Progenitor cell of endocrine pancreas (in vitro differentiated cells): ENCODE results near the gene ABL2. TPM values are rescaled to one million over a fixed set of nuclear protein-coding genes. Genes with fewer than 3 reads are reported as not detected.
A peak's percentile ranks its signal among the peaks of the same experiment; 100 is the strongest.

Experiments used
- DNase-seq: peaks from one replicate; pipeline ENCODE4 v3.0.0; 2021; ENCODE audit warnings: low spot score; ENCODE audit not compliant: unreplicated experiment
- H3K27ac Mint-ChIP-seq: 2 replicates; pipeline ENCODE4 v1.8.0; 2021; ENCODE audit warnings: mild to moderate bottlenecking, moderate library complexity, mixed read lengths
- H3K27me3 Mint-ChIP-seq: 2 replicates; pipeline ENCODE4 v1.8.0; 2021; ENCODE audit warnings: mixed read lengths
- H3K36me3 Mint-ChIP-seq: 2 replicates; pipeline ENCODE4 v1.8.0; 2022; ENCODE audit warnings: mixed read lengths; ENCODE audit not compliant: insufficient read depth
- H3K4me1 Mint-ChIP-seq: 2 replicates; pipeline ENCODE4 v1.8.0; 2021; ENCODE audit warnings: low read depth, mixed read lengths
- H3K4me3 Mint-ChIP-seq: 2 replicates; pipeline ENCODE4 v1.8.0; 2021; ENCODE audit warnings: low read depth, mild to moderate bottlenecking, moderate library complexity, mixed read lengths
- H3K9me3 Mint-ChIP-seq: 2 replicates; pipeline ENCODE4 v1.8.0; 2021; ENCODE audit warnings: low read depth, mixed read lengths
- total RNA-seq: library from RNA; stranded (reverse); gene quantifications from 2 replicates; pipeline ENCODE4 v1.2.1, GENCODE V29; 2021
- TF ChIP-seq, protein P1 (sequence below): fragments of 200-600 bp; sonication (generic); IDR thresholded peaks from one replicate; pipeline ENCODE4 v1.5.0; 2021; ENCODE audit warnings: antibody characterized with exemption, mild to moderate bottlenecking; ENCODE audit not compliant: unreplicated experiment

The ABL2 gene
- total RNA-seq, 1 donor from 2014 or later, result 23.7 TPM

DNA sequence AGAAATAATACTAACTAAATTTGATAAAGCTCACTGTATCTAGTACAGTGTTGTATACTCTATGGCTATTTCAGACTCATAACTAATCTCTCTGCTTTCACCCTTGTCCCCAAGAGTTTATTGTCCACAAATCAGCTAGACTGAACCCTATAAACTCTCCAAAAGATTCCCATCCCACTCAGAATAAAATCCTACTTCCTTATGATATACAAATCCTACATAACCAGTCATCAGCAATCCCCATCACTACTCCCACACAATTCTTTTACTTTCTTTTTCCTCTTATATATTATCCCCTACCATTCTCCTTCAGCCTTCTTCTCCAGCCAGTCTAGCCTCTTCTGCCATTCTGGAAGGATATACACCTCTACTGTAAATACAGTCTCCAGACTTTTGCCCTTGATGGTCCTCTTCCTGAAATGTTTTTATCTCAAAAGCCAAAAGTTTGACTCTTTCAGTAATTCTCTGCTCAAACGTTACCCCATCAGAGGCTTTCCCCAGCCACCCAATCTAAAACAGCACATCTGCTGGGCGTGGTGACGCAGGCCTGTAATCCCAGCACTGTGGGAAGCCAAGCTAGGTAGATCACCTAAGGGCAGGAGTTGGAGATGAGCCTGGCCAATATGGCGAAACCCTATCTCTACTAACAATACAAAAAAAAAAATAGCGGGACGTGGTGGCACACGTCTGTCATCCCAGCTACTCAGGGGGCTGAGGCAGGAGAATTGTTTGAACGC is 41.6 kb downstream of the ABL2 start:
- TF ChIP-seq, protein P1, sequence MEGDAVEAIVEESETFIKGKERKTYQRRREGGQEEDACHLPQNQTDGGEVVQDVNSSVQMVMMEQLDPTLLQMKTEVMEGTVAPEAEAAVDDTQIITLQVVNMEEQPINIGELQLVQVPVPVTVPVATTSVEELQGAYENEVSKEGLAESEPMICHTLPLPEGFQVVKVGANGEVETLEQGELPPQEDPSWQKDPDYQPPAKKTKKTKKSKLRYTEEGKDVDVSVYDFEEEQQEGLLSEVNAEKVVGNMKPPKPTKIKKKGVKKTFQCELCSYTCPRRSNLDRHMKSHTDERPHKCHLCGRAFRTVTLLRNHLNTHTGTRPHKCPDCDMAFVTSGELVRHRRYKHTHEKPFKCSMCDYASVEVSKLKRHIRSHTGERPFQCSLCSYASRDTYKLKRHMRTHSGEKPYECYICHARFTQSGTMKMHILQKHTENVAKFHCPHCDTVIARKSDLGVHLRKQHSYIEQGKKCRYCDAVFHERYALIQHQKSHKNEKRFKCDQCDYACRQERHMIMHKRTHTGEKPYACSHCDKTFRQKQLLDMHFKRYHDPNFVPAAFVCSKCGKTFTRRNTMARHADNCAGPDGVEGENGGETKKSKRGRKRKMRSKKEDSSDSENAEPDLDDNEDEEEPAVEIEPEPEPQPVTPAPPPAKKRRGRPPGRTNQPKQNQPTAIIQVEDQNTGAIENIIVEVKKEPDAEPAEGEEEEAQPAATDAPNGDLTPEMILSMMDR, result no peak
- Mint-ChIP-seq H3K9me3 (no peaks in the 10 kb centered on the region), H3K27me3 (no peaks in the 10 kb centered on the region), H3K27ac (peak overlapping the region; percentile 10), H3K36me3 (peaks cover 5% of the 10 kb centered on the region), H3K4me1 (peaks cover 4% of the 10 kb centered on the region), H3K4me3 (no peak overlapping the region)
- no peak for DNase-seq

DNA sequence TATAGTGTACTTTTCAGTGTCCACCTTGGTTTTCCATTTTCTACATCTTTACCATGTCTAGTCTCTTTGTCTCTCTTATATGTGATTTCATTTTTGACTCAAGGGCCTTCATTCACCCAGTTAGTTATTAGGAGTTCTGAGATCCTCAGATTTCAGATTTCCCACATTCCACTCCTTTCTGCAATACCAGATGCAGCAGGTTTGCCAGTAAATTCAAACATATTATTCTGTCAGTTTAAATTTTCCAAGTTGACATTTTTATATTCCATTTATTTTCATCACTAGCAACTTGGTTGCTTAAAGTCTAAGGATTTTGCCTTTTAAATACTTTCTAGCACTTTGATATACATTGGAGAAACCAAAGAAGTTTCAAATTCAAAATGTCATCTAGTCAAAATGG is 42.4 kb downstream of the ABL2 start:
- Mint-ChIP-seq H3K27ac (peak overlapping the region; percentile 37), H3K27me3 (no peaks in the 10 kb centered on the region), H3K4me1 (no peaks in the 10 kb centered on the region), H3K4me3 (no peak overlapping the region), H3K36me3 (peaks cover 5% of the 10 kb centered on the region), H3K9me3 (no peaks in the 10 kb centered on the region)
- no peak for DNase-seq
- TF ChIP-seq, protein P1, result no peak

DNA sequence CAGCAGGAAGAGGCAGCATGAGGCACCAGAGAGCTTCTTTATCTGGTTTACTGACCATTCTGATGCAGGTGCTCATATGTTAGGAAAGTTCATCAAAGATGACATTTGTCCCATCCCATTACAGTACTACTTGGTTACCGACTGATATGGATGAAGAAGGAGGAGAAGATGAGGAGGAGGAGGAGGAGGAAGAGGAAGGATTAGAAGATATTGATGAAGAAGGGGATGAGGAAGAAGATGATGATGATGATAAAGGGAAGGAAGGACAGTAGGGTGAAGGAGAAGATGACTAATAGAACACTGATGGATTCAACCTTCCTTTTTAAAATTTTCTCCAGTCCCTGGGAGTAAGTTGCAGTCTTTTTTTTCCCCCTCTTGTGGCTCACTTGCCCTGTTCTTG is 45.1 kb downstream of the ABL2 start:
- no peaks in the 10 kb centered on the region for H3K9me3 Mint-ChIP-seq
- H3K27ac Mint-ChIP-seq, result no peak overlapping the region
- no peak for DNase-seq
- TF ChIP-seq, protein P1, result no peak
- peaks cover 4% of the 10 kb centered on the region for H3K36me3 Mint-ChIP-seq
- H3K27me3 Mint-ChIP-seq, result no peaks in the 10 kb centered on the region
- no peaks in the 10 kb centered on the region for H3K4me1 Mint-ChIP-seq
- no peak overlapping the region for H3K4me3 Mint-ChIP-seq

DNA sequence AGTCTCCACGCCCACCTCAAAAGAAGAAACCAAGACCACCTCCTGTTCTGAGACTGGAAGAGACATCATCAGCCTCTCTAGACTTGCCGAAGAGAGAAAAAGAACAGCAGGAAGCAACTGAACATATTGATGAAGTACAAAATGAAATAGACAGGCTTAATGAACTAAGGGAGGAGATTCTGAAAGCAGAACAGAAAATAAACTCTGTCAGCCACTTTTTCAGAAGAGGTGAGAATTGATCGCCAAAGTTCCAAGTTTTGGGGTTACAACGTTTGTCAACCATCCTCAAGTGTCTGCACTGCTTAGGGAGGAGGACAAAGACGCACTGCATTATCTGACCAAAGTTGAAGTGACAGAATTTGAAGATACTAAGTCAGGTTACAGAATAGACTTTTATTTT is 45.6 kb downstream of the ABL2 start:
- TF ChIP-seq, protein P1, result no peak
- Mint-ChIP-seq H3K4me3 (no peak overlapping the region), H3K27me3 (no peaks in the 10 kb centered on the region), H3K9me3 (no peaks in the 10 kb centered on the region), H3K27ac (no peak overlapping the region), H3K36me3 (peaks cover 1% of the 10 kb centered on the region), H3K4me1 (no peaks in the 10 kb centered on the region)
- DNase-seq, result no peak

DNA sequence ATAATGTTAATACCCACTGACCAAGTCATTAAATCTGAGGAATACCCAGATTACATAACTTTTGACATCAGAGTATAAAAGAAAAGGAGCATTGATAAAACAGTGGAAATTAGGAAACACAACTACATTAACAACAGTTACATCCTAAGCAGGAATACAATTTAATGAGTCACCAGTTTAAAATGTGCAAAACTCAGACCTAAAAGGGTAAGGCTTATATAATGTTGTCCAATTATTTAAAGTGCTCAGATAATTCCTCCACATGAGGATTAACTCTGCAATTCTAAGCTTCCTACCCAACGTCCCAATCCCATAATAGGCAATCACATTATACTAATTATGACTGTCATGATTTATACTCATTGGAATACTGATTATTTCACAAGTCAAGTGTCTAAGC is 50.5 kb downstream of the ABL2 start:
- no peak for DNase-seq
- TF ChIP-seq, protein P1, result no peak
- no peaks in the 10 kb centered on the region for H3K4me1 Mint-ChIP-seq

More for the DNA sequence above, 50.5 kb downstream of the ABL2 start:
- no peak overlapping the region for H3K4me3 Mint-ChIP-seq
- no peaks in the 10 kb centered on the region for H3K27me3 Mint-ChIP-seq
- no peak overlapping the region for H3K27ac Mint-ChIP-seq
- H3K9me3 Mint-ChIP-seq, result no peaks in the 10 kb centered on the region
- no peaks in the 10 kb centered on the region for H3K36me3 Mint-ChIP-seq
